ENCODE measurements around the gene CLDN18.

Gene CLDN18

GRCh38 chr3:138003069-138003468 is 6.9 kb upstream of the CLDN18 start:
- no peak overlapping the region for H2AFZ ChIP-seq (ENCODE audit: low read depth)
- H3K9ac ChIP-seq = no peak overlapping the region
- H3K79me2 ChIP-seq (ENCODE audit: insufficient read depth, low read depth) = no peaks in the 10 kb centered on the region
- no peak for TF ChIP-seq CTCF (conservative IDR thresholded peaks at IDR 0.05; ENCODE audit: low read depth, low read length)
- H3K4me3 ChIP-seq (IDR thresholded peaks at IDR 0.05; ENCODE audit: insufficient read depth, low read depth, low read length) = no peak overlapping the region
- H3K4me2 ChIP-seq = no peak overlapping the region
- H3K4me1 ChIP-seq (ENCODE audit: low read depth, poor library complexity, severe bottlenecking) = no peaks in the 10 kb centered on the region
- no peaks in the 10 kb centered on the region for H4K20me1 ChIP-seq (ENCODE audit: insufficient read depth)
- H3K27me3 ChIP-seq (ENCODE audit: insufficient read depth, low read depth) = no peaks in the 10 kb centered on the region
- no peak overlapping the region for H3K27ac ChIP-seq
- no peaks in the 10 kb centered on the region for H3K36me3 ChIP-seq (ENCODE audit: insufficient read depth)

- no peaks in the 10 kb centered on the region for H3K79me2 ChIP-seq (ENCODE audit: insufficient read depth, low read depth)
- H2AFZ ChIP-seq (ENCODE audit: low read depth) = no peak overlapping the region
- no peak for TF ChIP-seq CTCF (conservative IDR thresholded peaks at IDR 0.05; ENCODE audit: low read depth, low read length)
- no peaks in the 10 kb centered on the region for H3K4me1 ChIP-seq (ENCODE audit: low read depth, poor library complexity, severe bottlenecking)
- H3K4me3 ChIP-seq (IDR thresholded peaks at IDR 0.05; ENCODE audit: insufficient read depth, low read depth, low read length) = no peak overlapping the region
- no peaks in the 10 kb centered on the region for H3K27me3 ChIP-seq (ENCODE audit: insufficient read depth, low read depth)
- H3K9ac ChIP-seq = no peak overlapping the region
- H3K36me3 ChIP-seq (ENCODE audit: insufficient read depth) = no peaks in the 10 kb centered on the region
- no peak overlapping the region for H3K4me2 ChIP-seq
- no peaks in the 10 kb centered on the region for H4K20me1 ChIP-seq (ENCODE audit: insufficient read depth)
- no peak overlapping the region for H3K27ac ChIP-seq
Measured at GRCh38 chr3:138005627-138006026, 4.3 kb upstream of the CLDN18 start.

- Histone ChIP-seq H4K20me1 (ENCODE audit: insufficient read depth) (no peaks in the 10 kb centered on the region), H2AFZ (ENCODE audit: low read depth) (no peak overlapping the region), H3K4me2 (no peak overlapping the region), H3K79me2 (ENCODE audit: insufficient read depth, low read depth) (no peaks in the 10 kb centered on the region), H3K36me3 (ENCODE audit: insufficient read depth) (no peaks in the 10 kb centered on the region), H3K4me3 (IDR thresholded peaks at IDR 0.05; ENCODE audit: insufficient read depth, low read depth, low read length) (no peak overlapping the region), H3K27me3 (ENCODE audit: insufficient read depth, low read depth) (no peaks in the 10 kb centered on the region), H3K9ac (no peak overlapping the region), H3K27ac (no peak overlapping the region), H3K4me1 (ENCODE audit: low read depth, poor library complexity, severe bottlenecking) (no peaks in the 10 kb centered on the region)
- TF ChIP-seq CTCF (conservative IDR thresholded peaks at IDR 0.05; ENCODE audit: low read depth, low read length) = no peak
Measured at GRCh38 chr3:138007898-138008297, 2.1 kb upstream of the CLDN18 start.

- no peak overlapping the region for H3K4me3 ChIP-seq (IDR thresholded peaks at IDR 0.05; ENCODE audit: insufficient read depth, low read depth, low read length)
- no peaks in the 10 kb centered on the region for H4K20me1 ChIP-seq (ENCODE audit: insufficient read depth)
- no peak overlapping the region for H3K4me2 ChIP-seq
- no peak overlapping the region for H3K9ac ChIP-seq
- H3K27ac ChIP-seq = no peak overlapping the region
- no peaks in the 10 kb centered on the region for H3K4me1 ChIP-seq (ENCODE audit: low read depth, poor library complexity, severe bottlenecking)
- no peak for TF ChIP-seq CTCF (conservative IDR thresholded peaks at IDR 0.05; ENCODE audit: low read depth, low read length)
- no peaks in the 10 kb centered on the region for H3K27me3 ChIP-seq (ENCODE audit: insufficient read depth, low read depth)
- no peaks in the 10 kb centered on the region for H3K36me3 ChIP-seq (ENCODE audit: insufficient read depth)
- no peaks in the 10 kb centered on the region for H3K79me2 ChIP-seq (ENCODE audit: insufficient read depth, low read depth)
- no peak overlapping the region for H2AFZ ChIP-seq (ENCODE audit: low read depth)
Measured at GRCh38 chr3:138010273-138010590, 267 bp downstream of the CLDN18 start.

GRCh38 chr3:138011722-138012121 is 1.8 kb downstream of the CLDN18 start:
- H3K4me2 ChIP-seq = no peak overlapping the region
- no peaks in the 10 kb centered on the region for H4K20me1 ChIP-seq (ENCODE audit: insufficient read depth)
- no peaks in the 10 kb centered on the region for H3K79me2 ChIP-seq (ENCODE audit: insufficient read depth, low read depth)
- H3K9ac ChIP-seq = no peak overlapping the region
- no peak overlapping the region for H2AFZ ChIP-seq (ENCODE audit: low read depth)
- no peaks in the 10 kb centered on the region for H3K4me1 ChIP-seq (ENCODE audit: low read depth, poor library complexity, severe bottlenecking)
- no peak overlapping the region for H3K4me3 ChIP-seq (IDR thresholded peaks at IDR 0.05; ENCODE audit: insufficient read depth, low read depth, low read length)
- no peaks in the 10 kb centered on the region for H3K27me3 ChIP-seq (ENCODE audit: insufficient read depth, low read depth)
- H3K27ac ChIP-seq = no peak overlapping the region
- TF ChIP-seq CTCF (conservative IDR thresholded peaks at IDR 0.05; ENCODE audit: low read depth, low read length) = no peak
- H3K36me3 ChIP-seq (ENCODE audit: insufficient read depth) = no peaks in the 10 kb centered on the region
